KMS-11 (cell line): ENCODE results near the gene MTMR10.

Source experiments
- H2AFZ ChIP-seq: fragments of 200-600 bp; sonication (generic); 2 replicates; pipeline ENCODE4 v1.6.1; 2016; ENCODE audit warnings: antibody characterized with exemption, mixed run types, low read depth
- H3K27ac ChIP-seq: fragments of 200-600 bp; sonication (generic); 2 replicates; pipeline ENCODE4 v1.6.1; 2016; ENCODE audit warnings: mild to moderate bottlenecking, mixed run types
- H3K27me3 ChIP-seq: fragments of 200-600 bp; sonication (generic); 2 replicates; pipeline ENCODE4 v1.6.1; 2017; ENCODE audit warnings: mild to moderate bottlenecking, low read depth, mixed run types, moderate library complexity; ENCODE audit not compliant: insufficient read depth
- H3K36me3 ChIP-seq: fragments of 200-600 bp; sonication (generic); 2 replicates; pipeline ENCODE4 v1.6.1; 2017; ENCODE audit warnings: mild to moderate bottlenecking, mixed run types; ENCODE audit not compliant: insufficient read depth
- H3K4me1 ChIP-seq: fragments of 200-600 bp; sonication (generic); 2 replicates; pipeline ENCODE4 v1.6.1; 2016; ENCODE audit warnings: mild to moderate bottlenecking, low read depth, mixed run types; ENCODE audit not compliant: poor library complexity, severe bottlenecking
- H3K4me2 ChIP-seq: fragments of 200-600 bp; sonication (generic); 2 replicates; pipeline ENCODE4 v1.7.0; 2016; ENCODE audit warnings: mild to moderate bottlenecking, mixed run types
- H3K4me3 ChIP-seq: fragments of 200-600 bp; sonication (generic); IDR thresholded peaks from 2 replicates; pipeline ENCODE4 v1.6.1; 2017; ENCODE audit warnings: low read depth, low read length, mixed read lengths; ENCODE audit not compliant: insufficient read depth
- H3K79me2 ChIP-seq: fragments of 200-600 bp; sonication (generic); 2 replicates; pipeline ENCODE4 v1.6.1; 2016; ENCODE audit warnings: low read depth, mixed run types; ENCODE audit not compliant: insufficient read depth
- H3K9ac ChIP-seq: fragments of 200-600 bp; sonication (generic); 2 replicates; pipeline ENCODE4 v1.6.1; 2016; ENCODE audit warnings: mild to moderate bottlenecking, mixed run types
- H4K20me1 ChIP-seq: fragments of 200-600 bp; sonication (generic); 2 replicates; pipeline ENCODE4 v1.6.1; 2016; ENCODE audit warnings: mild to moderate bottlenecking, mixed run types; ENCODE audit not compliant: insufficient read depth
- TF ChIP-seq, protein P1 (sequence below): fragments of 200-600 bp; sonication (generic); conservative IDR thresholded peaks from 2 replicates; pipeline ENCODE4 v1.6.1; 2017; ENCODE audit warnings: low read depth, mild to moderate bottlenecking, antibody characterized with exemption, low read length, moderate library complexity, mixed read lengths

The MTMR10 gene

DNA sequence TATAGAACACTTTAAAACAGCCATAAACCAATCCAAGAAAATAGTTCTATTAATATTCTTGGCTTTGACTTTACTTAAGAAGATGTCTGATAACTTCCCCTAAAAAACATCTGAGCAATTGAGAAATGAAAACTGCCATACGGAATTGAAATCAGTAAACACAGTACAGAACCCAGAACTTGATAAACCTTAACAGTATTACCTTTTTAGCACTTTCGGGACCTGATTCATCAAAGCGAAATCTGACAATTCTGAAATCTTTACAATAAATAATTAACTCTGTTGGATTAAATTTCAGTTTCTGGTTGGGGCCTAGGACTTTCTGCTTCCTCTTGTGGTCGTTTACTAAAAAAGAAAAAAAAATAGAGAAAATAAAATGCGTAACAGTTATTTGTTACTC, 17.3 kb downstream of the MTMR10 start:
- peaks cover 24% of the 10 kb centered on the region for H3K4me1 ChIP-seq
- no peak overlapping the region for H2AFZ ChIP-seq
- peaks cover 15% of the 10 kb centered on the region; the same call in 1 of the 2 replicates for H3K79me2 ChIP-seq
- no peak overlapping the region for H3K4me2 ChIP-seq
- H3K4me3 ChIP-seq, result no peak overlapping the region
- no peaks in the 10 kb centered on the region; the same call in 1 of the 2 replicates for H4K20me1 ChIP-seq
- TF ChIP-seq, protein P1, sequence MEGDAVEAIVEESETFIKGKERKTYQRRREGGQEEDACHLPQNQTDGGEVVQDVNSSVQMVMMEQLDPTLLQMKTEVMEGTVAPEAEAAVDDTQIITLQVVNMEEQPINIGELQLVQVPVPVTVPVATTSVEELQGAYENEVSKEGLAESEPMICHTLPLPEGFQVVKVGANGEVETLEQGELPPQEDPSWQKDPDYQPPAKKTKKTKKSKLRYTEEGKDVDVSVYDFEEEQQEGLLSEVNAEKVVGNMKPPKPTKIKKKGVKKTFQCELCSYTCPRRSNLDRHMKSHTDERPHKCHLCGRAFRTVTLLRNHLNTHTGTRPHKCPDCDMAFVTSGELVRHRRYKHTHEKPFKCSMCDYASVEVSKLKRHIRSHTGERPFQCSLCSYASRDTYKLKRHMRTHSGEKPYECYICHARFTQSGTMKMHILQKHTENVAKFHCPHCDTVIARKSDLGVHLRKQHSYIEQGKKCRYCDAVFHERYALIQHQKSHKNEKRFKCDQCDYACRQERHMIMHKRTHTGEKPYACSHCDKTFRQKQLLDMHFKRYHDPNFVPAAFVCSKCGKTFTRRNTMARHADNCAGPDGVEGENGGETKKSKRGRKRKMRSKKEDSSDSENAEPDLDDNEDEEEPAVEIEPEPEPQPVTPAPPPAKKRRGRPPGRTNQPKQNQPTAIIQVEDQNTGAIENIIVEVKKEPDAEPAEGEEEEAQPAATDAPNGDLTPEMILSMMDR, result no peak
- no peak overlapping the region for H3K9ac ChIP-seq
- peaks cover 8% of the 10 kb centered on the region; the same call in 1 of the 2 replicates for H3K36me3 ChIP-seq
- no peaks in the 10 kb centered on the region for H3K27me3 ChIP-seq
- no peak overlapping the region for H3K27ac ChIP-seq

GRCh38 chr15:30973379-30973778, 18.0 kb downstream of the MTMR10 start:
- no peak overlapping the region for H3K4me2 ChIP-seq
- no peaks in the 10 kb centered on the region for H3K27me3 ChIP-seq
- no peak overlapping the region for H3K9ac ChIP-seq
- H3K4me1 ChIP-seq, result peaks cover 17% of the 10 kb centered on the region
- H2AFZ ChIP-seq, result no peak overlapping the region
- TF ChIP-seq, protein P1, result no peak
- H3K4me3 ChIP-seq, result no peak overlapping the region
- H3K27ac ChIP-seq, result no peak overlapping the region
- H4K20me1 ChIP-seq, result no peaks in the 10 kb centered on the region
- H3K79me2 ChIP-seq, result peaks cover 9% of the 10 kb centered on the region; the same call in 1 of the 2 replicates
- peaks cover 8% of the 10 kb centered on the region; the same call in 1 of the 2 replicates for H3K36me3 ChIP-seq

DNA sequence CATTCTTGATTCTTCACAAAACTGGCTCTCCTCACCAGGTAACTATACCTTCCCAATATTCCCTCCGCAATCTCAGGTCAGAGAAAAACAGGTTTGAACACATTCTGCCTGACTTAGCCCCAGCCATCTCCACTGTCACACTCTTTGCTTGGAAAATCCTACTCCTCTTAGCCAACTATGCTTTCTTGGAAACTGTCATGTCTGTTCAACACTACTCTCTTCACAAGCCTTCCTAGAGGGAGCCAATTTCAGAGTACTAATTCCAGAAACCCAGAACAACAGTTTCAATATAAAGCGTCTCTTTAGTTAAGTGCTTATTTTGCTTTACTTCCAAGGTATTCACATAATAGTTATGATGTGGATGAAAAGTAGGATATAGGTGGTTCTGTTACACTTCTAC, 21.7 kb downstream of the MTMR10 start:
- Histone ChIP-seq H3K4me1 (peaks cover 11% of the 10 kb centered on the region), H3K36me3 (peaks cover 8% of the 10 kb centered on the region; the same call in 1 of the 2 replicates), H3K4me2 (no peak overlapping the region), H3K4me3 (no peak overlapping the region), H3K9ac (no peak overlapping the region), H3K79me2 (no peaks in the 10 kb centered on the region), H2AFZ (no peak overlapping the region), H3K27ac (no peak overlapping the region), H3K27me3 (no peaks in the 10 kb centered on the region), H4K20me1 (no peaks in the 10 kb centered on the region)
- TF ChIP-seq, protein P1, result no peak

DNA sequence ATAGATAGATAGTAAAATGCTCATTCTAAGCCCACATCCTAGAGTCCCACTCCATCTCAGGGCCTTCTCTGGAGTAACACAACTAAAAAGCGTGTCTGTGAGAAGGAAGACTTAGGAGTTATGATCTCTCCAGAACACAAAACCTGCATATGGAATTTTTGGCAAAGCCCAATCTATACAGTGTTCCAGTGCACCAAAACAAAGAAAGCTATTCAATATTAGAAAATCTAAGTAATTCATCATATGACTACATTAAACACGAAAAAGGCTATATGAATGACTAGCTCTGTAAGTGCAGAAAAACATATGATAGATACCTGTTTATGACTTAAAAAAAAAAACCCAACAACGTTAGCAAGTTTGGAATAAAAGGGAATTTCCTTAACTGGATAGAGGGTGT, 27.7 kb downstream of the MTMR10 start:
- H3K9ac ChIP-seq, result no peak overlapping the region
- no peak overlapping the region for H3K4me3 ChIP-seq
- H3K27me3 ChIP-seq, result no peaks in the 10 kb centered on the region
- peaks cover 2% of the 10 kb centered on the region; the same call in 1 of the 2 replicates for H3K36me3 ChIP-seq
- H3K4me2 ChIP-seq, result no peak overlapping the region
- no peaks in the 10 kb centered on the region for H3K4me1 ChIP-seq
- H2AFZ ChIP-seq, result no peak overlapping the region
- no peaks in the 10 kb centered on the region for H4K20me1 ChIP-seq
- no peaks in the 10 kb centered on the region for H3K79me2 ChIP-seq
- H3K27ac ChIP-seq, result no peak overlapping the region
- TF ChIP-seq, protein P1, result no peak
